Erythroblast (primary cell): ENCODE results near the gene LMO4.

ENCODE experiments used
- GATA1 ChIP-seq: IDR thresholded peaks from 2 replicates; pipeline ENCODE4 v1.6.1; 2011; ENCODE audit warnings: low read depth, mild to moderate bottlenecking, control low read depth, low read length, moderate library complexity
- POLR2A ChIP-seq: IDR thresholded peaks from 2 replicates; pipeline ENCODE4 v1.6.1; 2011; ENCODE audit warnings: mild to moderate bottlenecking, low read length

GRCh38 chr1:87330057-87330884 lies 1.6 kb downstream of the LMO4 start:
- TF ChIP-seq POLR2A (no peak), GATA1 (no peak)
